Superior temporal gyrus (tissue), 1 donor: ENCODE data around the gene HMX1.

Experiments
- DNase-seq: peaks from one replicate; pipeline ENCODE4 v3.0.0-alpha.2; 2016; ENCODE audit errors: extremely low spot score

Gene HMX1

GRCh38 chr4:8871417-8872401 lies at the start of gene HMX1:
HMX1 (minus strand) TSS chr4:8871839; CDS start chr4:8871614, 225 bp downstream.
- DNase-seq: peak; percentile 60

GRCh38 chr4:8920969-8921368 lies 49.3 kb upstream of the HMX1 start:
- no peak for DNase-seq

GRCh38 chr4:8920289-8920965 lies 48.8 kb upstream of the HMX1 start:
- no peak for DNase-seq

GRCh38 chr4:8919651-8920288 lies 48.1 kb upstream of the HMX1 start:
- no peak for DNase-seq

DNA sequence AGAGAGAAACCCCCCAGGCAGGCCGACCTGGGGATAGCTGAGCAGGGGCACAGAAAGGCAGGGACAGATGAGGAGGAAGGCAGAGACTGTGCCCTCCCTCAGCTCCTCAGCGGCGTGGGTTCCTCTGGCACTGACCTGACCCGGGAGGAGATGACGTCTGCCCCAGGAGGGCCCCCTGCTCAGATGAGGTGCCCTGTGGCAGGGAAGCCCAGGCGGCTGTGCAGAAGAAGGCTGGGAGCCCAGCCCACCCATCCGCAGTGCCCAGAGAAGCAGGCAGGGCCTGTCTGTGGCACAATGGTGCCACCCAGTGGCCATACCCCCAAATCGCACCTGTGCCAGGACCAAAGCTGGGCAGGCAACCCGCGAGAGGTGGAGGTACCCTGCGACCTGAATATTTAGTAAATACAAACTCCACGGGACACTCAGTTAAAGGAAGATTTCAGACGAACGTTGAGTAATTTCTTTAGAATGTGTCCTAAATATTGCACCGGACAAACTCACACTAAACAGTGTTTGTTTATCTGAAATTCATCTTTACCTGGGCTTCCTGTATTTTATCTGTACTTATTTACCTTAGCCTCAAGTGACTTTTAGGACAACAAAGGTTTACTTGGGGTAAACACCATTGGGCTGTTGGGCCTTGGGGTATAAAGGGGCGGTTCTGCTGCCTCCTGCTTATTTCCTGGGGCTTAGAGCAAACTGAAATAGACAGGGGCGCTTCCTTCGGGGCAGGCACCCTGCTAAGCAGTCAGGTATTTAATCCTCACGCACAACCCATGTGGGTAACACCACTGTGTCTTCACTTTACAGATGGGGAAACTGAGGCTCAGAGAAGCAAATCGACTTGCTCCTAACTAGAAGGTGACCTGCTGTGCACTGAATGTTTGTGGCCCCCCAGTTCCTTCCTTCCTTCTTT lies 46.5 kb upstream of the HMX1 start:
- peak; percentile 80 for DNase-seq

DNA sequence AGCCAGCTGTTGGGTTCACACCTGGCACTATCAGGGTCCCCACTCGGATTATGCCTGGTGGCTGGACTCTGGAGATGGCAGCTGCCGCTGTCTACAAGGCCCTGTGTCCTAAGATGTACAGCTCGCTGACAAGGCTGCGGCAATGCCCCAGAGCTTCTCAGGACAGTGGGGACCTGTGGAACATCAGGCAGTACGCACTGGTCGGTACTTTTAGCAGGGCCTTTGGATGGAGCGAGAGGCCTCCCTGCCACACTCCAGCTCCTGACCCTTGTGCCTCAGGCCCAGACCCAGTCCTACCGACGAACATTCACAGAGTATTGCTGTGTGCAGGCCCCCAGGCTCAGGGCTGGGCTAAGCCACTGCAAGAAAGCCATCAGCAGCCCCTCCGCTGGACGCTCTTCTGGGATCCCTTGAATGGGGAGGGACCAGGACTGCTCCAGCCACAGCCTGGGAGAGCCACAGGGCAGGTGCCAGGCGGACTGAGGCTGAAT lies 45.7 kb upstream of the HMX1 start:
- DNase-seq: no peak

DNA sequence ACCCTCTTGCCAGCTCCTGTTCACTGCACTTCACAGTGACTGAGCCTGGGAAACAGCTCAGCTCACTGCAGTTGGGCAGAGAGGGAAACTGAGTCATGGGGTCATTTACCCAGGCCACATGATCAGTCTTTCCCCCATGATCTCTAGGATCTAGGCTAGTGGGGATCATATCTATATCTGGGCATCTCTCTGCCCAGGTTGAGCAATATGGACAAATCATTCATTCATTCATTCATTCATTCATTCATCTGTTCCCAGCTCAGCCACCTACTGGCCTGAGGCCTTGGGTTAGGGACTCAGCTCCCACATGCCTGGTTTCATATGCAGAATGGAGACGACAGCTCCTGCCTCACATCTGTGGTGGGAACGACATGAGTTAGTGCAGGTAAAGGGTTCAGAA lies 45.3 kb upstream of the HMX1 start:
- DNase-seq: no peak

- no peak for DNase-seq
Measured at GRCh38 chr4:8916351-8916885, 44.8 kb upstream of the HMX1 start.

DNA sequence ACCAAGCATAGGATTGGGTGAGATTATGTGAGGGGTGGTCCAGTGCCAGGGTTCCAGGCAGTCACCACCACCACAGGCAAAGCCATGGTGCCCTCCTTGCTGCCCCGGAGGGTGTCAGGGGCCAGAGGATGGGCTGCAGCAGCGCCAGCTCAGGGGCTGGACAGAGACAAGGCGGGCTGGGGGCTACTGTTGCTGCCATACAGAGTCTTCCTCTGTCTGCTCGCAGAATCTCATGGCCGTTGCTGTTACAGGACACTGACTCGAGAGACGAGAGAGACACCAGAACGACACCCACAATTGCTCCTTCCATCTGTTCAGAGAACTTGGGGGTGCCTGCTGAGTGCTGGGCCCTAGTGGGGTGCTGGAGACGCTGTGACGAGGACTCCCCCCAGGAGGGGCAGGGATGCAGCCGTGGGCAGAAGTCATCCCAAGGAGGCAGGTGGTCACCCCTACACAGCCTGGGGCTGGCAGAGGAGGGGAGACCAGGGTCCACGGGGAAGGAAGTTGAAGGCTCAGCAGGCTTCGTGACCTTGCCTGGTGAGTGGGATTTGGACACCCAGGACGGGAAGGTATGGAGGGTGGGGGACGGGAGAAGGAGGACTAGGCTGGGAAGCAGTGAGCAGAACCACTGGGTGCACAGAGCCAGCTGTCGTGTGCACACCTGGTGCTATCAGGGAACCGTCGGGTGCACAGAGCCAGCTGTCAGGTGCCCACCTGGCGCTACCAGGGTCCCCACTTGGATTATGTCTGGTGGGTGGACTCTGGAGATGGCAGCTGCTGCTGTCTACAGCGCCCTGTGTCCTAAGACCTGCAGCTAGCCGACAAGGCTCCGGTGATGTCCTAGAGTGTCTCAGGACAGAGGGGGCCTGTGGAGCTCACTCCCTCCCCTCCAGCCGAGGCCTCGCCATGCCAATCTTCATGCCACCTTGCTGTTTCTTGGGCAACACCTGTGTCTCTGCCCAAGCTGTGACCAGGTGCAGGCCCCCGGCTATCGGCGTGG lies 43.9 kb upstream of the HMX1 start:
- no peak for DNase-seq

GRCh38 chr4:8914461-8915171 lies 43.0 kb upstream of the HMX1 start:
- DNase-seq: no peak

DNA sequence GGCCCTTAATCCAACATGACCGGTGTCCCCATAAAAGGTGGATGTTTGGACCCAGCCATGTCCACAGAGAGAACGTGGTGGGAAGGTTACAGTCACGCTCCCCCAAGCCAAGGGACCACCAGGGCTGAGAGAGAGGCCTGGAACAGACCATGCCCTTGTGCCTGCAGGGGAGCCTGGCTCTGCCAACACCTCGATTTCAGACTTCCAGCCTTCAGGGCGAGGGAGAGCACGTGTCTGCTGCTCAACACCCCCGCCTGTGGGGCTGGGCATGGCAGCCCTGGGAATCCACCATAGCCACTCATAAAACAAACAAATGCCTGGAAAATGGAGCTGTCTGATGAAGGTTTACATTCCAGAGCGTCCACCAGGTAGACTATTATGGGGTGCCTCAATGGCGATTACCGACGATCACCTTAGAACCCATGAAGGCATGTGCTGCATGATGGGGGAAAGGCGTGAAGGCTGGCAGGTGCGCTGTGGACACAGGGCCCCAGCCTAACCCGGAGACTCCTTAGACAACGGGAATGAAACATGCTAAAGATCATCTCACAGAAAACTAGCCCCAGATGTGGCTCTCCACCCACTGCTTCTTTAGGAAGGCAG lies 42.3 kb upstream of the HMX1 start:
- no peak for DNase-seq

DNA sequence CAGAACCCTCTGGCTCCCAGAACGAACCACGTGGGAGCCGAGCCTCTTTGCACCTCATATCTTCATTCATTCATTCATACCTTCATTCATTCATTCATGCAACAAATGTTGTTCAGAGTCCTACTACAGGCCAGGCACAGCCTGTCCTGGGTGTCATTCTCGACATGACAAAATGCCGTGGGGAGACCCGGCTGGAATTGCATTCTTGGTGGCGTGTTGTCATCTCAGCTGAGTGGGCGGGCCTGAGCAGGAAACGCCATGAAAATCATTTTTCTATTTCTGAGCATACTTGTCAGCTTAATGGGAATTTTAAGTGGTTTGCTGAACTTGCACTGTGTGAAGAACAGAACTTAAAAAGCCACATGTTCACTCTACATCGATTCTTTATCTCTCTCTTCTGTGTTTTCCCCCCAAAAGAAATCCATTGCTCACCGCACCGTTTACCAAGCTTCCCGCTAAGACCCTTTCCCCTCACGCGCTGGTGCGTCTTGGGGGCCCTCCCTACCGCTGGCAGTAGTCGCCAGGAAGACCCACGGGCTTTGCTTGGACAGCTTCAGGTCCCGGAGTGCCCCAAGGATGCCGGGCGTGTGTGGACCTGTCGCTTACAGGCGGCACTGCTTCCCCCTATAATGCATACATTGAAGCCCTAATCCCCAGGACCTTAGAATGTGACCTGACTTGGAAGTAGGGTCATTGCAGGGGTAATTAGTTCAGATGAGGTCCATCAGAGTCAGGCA lies 41.6 kb upstream of the HMX1 start:
- DNase-seq: no peak

DNA sequence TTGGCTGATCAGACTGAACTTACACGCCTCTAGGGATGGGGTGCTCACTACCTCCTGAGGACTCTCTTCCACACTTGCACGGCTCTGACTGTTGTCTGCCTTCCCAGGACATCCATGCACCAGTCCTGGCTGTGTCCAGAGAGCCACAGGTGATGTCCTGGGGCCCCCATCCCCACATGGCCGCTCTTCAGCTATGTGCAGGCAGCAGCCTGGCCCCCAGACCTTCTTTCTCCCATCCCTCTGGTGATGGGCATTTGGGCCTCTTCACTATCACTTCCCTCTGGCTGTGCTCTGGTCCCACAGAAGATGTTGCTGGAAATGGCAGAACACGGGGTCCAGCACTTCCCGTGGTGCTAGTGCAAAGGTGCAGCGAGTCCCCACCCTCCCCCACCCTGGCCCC lies 40.9 kb upstream of the HMX1 start:
- no peak for DNase-seq

- DNase-seq: no peak
Measured at GRCh38 chr4:8912089-8912455, 40.4 kb upstream of the HMX1 start.

DNA sequence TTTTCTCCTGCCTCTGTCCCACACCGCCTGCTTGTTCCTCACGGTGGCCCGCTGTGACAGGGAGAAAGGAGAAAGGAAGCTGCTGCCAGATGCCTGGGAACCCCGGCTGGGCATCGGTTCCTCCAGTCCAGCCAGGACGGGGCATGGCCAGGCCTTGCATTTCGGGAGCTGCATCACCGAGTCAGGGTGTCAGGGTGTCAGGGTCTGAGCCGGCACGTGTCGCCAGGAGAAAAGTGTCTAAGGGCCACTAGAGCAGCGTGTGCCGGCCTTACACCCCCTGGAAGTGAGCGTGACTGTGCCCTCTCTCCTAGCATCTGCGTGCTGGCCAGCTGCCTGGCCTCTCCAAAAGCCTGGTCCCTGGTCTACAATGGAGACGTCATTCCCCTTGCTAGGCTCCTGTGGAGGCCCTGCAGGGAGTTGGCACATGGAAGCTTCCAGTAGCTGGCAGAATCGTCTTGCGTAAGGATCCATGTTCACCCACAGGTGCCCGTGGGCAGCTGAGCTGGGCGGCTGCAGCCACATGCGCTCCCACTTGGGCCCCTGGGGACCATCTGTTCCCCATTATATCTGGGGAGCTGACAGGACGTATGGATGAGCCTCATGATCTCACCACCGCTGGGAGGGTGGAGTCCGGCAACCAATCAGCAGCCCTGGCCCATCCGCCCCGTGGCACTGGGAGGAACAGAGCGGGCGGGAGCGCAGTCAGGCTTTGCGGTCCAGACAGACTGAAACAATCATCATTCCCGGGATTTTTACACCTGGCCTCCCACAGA lies 39.9 kb upstream of the HMX1 start:
- no peak for DNase-seq

DNA sequence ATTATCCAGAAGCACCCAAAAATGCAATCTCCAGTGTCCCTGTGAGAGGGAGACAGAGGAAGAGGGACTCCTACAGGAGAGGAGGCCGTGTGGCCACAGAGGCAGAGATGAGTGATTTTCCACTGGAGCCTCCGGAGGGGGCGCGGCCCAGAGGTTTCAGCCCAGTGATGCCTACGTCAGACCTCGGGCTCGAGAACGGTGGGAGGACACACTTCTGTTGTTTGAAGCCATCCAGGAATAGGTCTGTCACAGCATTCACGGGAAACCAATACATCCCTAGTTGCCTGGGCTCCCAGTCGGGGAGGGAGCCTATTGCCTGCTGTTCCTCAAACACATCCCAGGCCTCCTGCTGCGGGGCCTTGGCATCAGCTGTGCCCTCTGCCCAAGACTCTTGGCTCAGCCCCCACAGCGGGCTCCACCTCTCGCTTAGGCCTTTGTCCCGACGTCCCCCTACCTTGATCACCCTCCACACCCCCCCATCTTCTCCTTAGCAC lies 39.2 kb upstream of the HMX1 start:
- no peak for DNase-seq
